ENCODE measurements around the gene EBF4.

Gene EBF4

GRCh38 chr20:2692036-2692885, at the start of gene EBF4:
TSS of gene EBF4 (plus strand) at chr20:2692780. CDS start at chr20:2693646, 866 bp downstream.
- no peak for DNase-seq (ENCODE audit: low read depth)

GRCh38 chr20:2643708-2644107, 48.9 kb upstream of the EBF4 start:
- no peak for DNase-seq (ENCODE audit: low read depth)

GRCh38 chr20:2651772-2652723, 40.5 kb upstream of the EBF4 start, which contains the start of gene NOP56:
TSS of gene NOP56 (plus strand) at chr20:2652632. CDS start at chr20:2652661, 29 bp downstream.
- peak; percentile 95 for DNase-seq (ENCODE audit: low read depth)

- peak; percentile 93 for DNase-seq (ENCODE audit: low read depth)
Measured at GRCh38 chr20:2652724-2653555, 39.6 kb upstream of the EBF4 start.

GRCh38 chr20:2653556-2654383, 38.8 kb upstream of the EBF4 start:
- DNase-seq (ENCODE audit: low read depth), result no peak

- no peak for DNase-seq (ENCODE audit: low read depth)
Measured at GRCh38 chr20:2654384-2654822, 38.2 kb upstream of the EBF4 start.

- no peak for DNase-seq (ENCODE audit: low read depth)
Measured at GRCh38 chr20:2654831-2655230, 37.7 kb upstream of the EBF4 start.

- no peak for DNase-seq (ENCODE audit: low read depth)
Measured at GRCh38 chr20:2655331-2656116, 37.1 kb upstream of the EBF4 start.

GRCh38 chr20:2656471-2657117, 36.0 kb upstream of the EBF4 start:
- no peak for DNase-seq (ENCODE audit: low read depth)

GRCh38 chr20:2657241-2657640, 35.3 kb upstream of the EBF4 start:
- DNase-seq (ENCODE audit: low read depth), result no peak

GRCh38 chr20:2657674-2658073, 34.9 kb upstream of the EBF4 start:
- no peak for DNase-seq (ENCODE audit: low read depth)

- DNase-seq (ENCODE audit: low read depth), result peak; percentile 54
Measured at GRCh38 chr20:2658414-2659354, 33.9 kb upstream of the EBF4 start.

- no peak for DNase-seq (ENCODE audit: low read depth)
Measured at GRCh38 chr20:2659547-2659946, 33.0 kb upstream of the EBF4 start.

- no peak for DNase-seq (ENCODE audit: low read depth)
Measured at GRCh38 chr20:2663364-2663886, 29.2 kb upstream of the EBF4 start.

- peak; percentile 93 for DNase-seq (ENCODE audit: low read depth)
Measured at GRCh38 chr20:2663887-2664719, 28.5 kb upstream of the EBF4 start, which contains the start of gene IDH3B. TSS of gene IDH3B (minus strand) at chr20:2664216. CDS start at chr20:2664188, 28 bp downstream.

GRCh38 chr20:2671977-2672376, 20.6 kb upstream of the EBF4 start:
- no peak for DNase-seq (ENCODE audit: low read depth)

GRCh38 chr20:2672446-2672845, 20.1 kb upstream of the EBF4 start:
- no peak for DNase-seq (ENCODE audit: low read depth)

All from CMK (cell line).